Stimulated activated CD4-positive, alpha-beta T cell treated with anti-CD3 and anti-CD28 coated beads, Interleukin-1b, Interleukin-23, amount 100 ng/mL, for 1 hour (primary cell): ENCODE measurements around the gene TM7SF2.

ENCODE experiments used
- DNase-seq, 2 donors: peaks; one replicate each; pipeline ENCODE4 v3.0.0-alpha.2; 2020; ENCODE audit warnings: low read depth in 2 of 2

Gene TM7SF2

GRCh38 chr11:65156256-65156655 lies 44.6 kb downstream of the TM7SF2 start:
- DNase-seq, result no peak

DNA sequence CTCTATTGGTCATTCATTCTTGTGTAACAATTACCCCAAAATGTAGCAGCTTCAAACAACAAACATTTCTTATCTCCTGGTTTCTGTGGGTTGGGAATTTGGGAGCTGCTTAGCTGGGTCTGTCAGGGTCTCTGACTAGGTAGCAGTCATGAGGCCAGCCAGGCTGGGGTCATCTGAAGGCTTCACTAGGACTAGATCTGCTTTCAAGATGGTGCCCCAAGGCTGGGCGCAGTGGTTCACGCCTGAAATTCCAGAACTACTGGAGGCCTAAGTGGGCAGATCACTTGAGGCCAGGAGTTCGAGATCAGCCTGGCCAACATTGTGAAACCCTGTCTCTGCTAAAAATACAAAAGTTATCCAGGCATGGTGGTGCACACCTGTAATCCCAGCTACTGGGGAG lies 45.3 kb downstream of the TM7SF2 start:
- DNase-seq, result no peak

GRCh38 chr11:65157336-65157735 lies 45.7 kb downstream of the TM7SF2 start:
- DNase-seq, result no peak

DNA sequence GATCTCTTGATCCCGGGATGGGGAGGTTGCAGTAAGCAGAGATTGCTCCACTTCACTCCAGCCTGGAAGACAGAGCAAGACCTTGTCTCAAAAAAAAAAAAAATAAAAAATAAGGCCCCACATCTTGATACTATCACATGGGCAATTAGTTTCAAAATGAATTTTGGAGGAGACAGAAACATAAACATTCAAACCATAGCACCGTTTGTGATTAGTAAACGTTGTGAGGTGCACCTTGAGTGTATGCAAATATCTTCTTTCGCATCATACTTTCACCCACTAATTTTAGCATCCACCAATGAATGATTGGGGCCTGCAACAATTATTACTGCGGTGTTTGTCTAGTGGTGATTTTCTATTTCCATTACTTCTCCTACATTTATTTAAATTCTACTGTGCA lies 47.3 kb downstream of the TM7SF2 start:
- no peak for DNase-seq

- DNase-seq, result no peak
These were observed 49.0 kb downstream of the TM7SF2 start for GRCh38 chr11:65160643-65161042.

- DNase-seq, result no peak
These were observed 52.0 kb downstream of the TM7SF2 start for GRCh38 chr11:65163684-65164083.
